Motor neuron (in vitro differentiated cells): ENCODE measurements around the gene SMIM12. TPM values are rescaled to one million over a fixed set of nuclear protein-coding genes. Genes with fewer than 3 reads are reported as not detected.

Source experiments
- ATAC-seq, 8 experiments: fragments of 200-7000 bp; cut with Tn5 transposase; replicated peaks in 6 of 8; 2 replicates each; pipeline ENCODE4 v1.8.0; 2021; ENCODE audit warnings: mild to moderate bottlenecking in 8 of 8, moderate library complexity in 8 of 8
- H3K27ac ChIP-seq, 2 donors: fragments of 250-450 bp; sonication (Bioruptor Pico); 2 replicates each; pipeline ENCODE4 v1.9.0; 2021; ENCODE audit warnings: antibody characterized with exemption in 2 of 2, mild to moderate bottlenecking in 2 of 2, moderate library complexity in 1 of 2
- H3K4me1 ChIP-seq, 2 donors: fragments of 250-450 bp; sonication (Bioruptor Pico); replicated peaks in 1 of 2; 2 replicates each; pipeline ENCODE4 v1.6.1; 2021; ENCODE audit warnings: antibody characterized with exemption in 2 of 2, mild to moderate bottlenecking in 2 of 2, moderate library complexity in 1 of 2
- H3K4me3 ChIP-seq, 5 donors: fragments of 250-450 bp; sonication (Bioruptor Pico); 2 replicates each; pipeline ENCODE4 v1.9.0; 2021; ENCODE audit warnings: antibody characterized with exemption in 5 of 5, mild to moderate bottlenecking in 5 of 5, moderate library complexity in 4 of 5
- WGBS, 10 experiments: fragments of 450-650 bp; shearing (Covaris generic); methylation state at CpG; one replicate each; pipeline ENCODE4 v1.0.0; 2022; 5-methylcytosine and 5-hydroxymethylcytosine counted together
- in situ Hi-C, 9 experiments: fragments of 400-800 bp; cut with MboI; loops; one replicate each; pipeline ENCODE4 v1.15.0; 2021; ENCODE audit warnings: low sequenced_read_pairs in 9 of 9, low pct_unique_long_range_greater_than_20kb in 2 of 9; ENCODE audit not compliant: unreplicated experiment in 9 of 9
- total RNA-seq, 8 experiments: library from RNA; unstranded; fragments of 300-600 nt; gene quantifications; 2 replicates each; pipeline versions ENCODE4 v1.2.3 to v1.2.4, GENCODE V29; 2022

SMIM12 gene
- total RNA-seq, 8 experiments from 2014 or later: 11.3 to 34.4 (median 24.5) TPM

- ATAC-seq: peak in 3 of 8 experiments; percentile 8 to 17 (median 14)
- no peak overlapping the region for H3K27ac ChIP-seq
- 20 to 100% (median 60%) methylated on average over 1 to 4 of the region's 7 CpGs; no CpG with 5 or more reads in 3 of the 10 experiments for WGBS, 10 experiments
- no peak overlapping the region for H3K4me3 ChIP-seq
- H3K4me1 ChIP-seq: peaks cover 48 to 50% of the 10 kb centered on the region in 2 donors
- in situ Hi-C loops: no loop called here
Measured at GRCh38 chr1:34847094-34847493, 12.5 kb downstream of the SMIM12 start.

- in situ Hi-C loops: no loop called here
- no peak for ATAC-seq
Measured at GRCh38 chr1:34846265-34846664, 13.3 kb downstream of the SMIM12 start.

GRCh38 chr1:34845131-34845901 is 14.2 kb downstream of the SMIM12 start:
- peaks cover 48 to 50% of the 10 kb centered on the region in 2 donors for H3K4me1 ChIP-seq
- no peak overlapping the region for H3K27ac ChIP-seq
- no peak overlapping the region for H3K4me3 ChIP-seq
- peak in 1 of 8 experiments; percentile 20 for ATAC-seq
- 40 to 92% (median 64%) methylated on average over 1 to 14 of the region's 16 CpGs; no CpG with 5 or more reads in 1 of the 10 experiments for WGBS, 10 experiments
- in situ Hi-C loops: no loop called here

More at GRCh38 chr1:34846265-34846664, 13.3 kb downstream of the SMIM12 start:
- 68 to 100% (median 100%) methylated on average over 1 to 2 of the region's 2 CpGs; no CpG with 5 or more reads in 7 of the 10 experiments for WGBS, 10 experiments
- no peak overlapping the region for H3K27ac ChIP-seq
- H3K4me3 ChIP-seq: no peak overlapping the region
- H3K4me1 ChIP-seq: peaks cover 48 to 50% of the 10 kb centered on the region in 2 donors

GRCh38 chr1:34844252-34844634 is 15.3 kb downstream of the SMIM12 start:
- peak in 5 of 8 experiments; percentile 64 to 80 (median 75) for ATAC-seq
- WGBS, 10 experiments: 0% methylated on average over 1 to 4 of the region's 4 CpGs; no CpG with 5 or more reads in 7 of the 10 experiments
- peaks cover 48 to 50% of the 10 kb centered on the region in 2 donors for H3K4me1 ChIP-seq
- no peak overlapping the region for H3K4me3 ChIP-seq
- H3K27ac ChIP-seq: peak overlapping the region in 1 of 2 donors; percentile 30
- in situ Hi-C loops: no loop called here

- in situ Hi-C loops: no loop called here
- peak in 2 of 8 experiments; percentile 13 for ATAC-seq
- Histone ChIP-seq H3K4me1 (peaks cover 48 to 50% of the 10 kb centered on the region in 2 donors), H3K4me3 (no peak overlapping the region), H3K27ac (peak overlapping the region; percentile 27 to 55)
- WGBS, 10 experiments: 25 to 90% (median 45%) methylated on average over 4 to 14 of the region's 14 CpGs; no CpG with 5 or more reads in 1 of the 10 experiments
Measured at GRCh38 chr1:34843392-34844251, 15.9 kb downstream of the SMIM12 start.

GRCh38 chr1:34842952-34843371 is 16.6 kb downstream of the SMIM12 start:
- no peak for ATAC-seq
- Histone ChIP-seq H3K4me1 (peaks cover 48 to 50% of the 10 kb centered on the region in 2 donors), H3K4me3 (no peak overlapping the region), H3K27ac (peak overlapping the region in 1 of 2 donors; percentile 6)
- in situ Hi-C loops: no loop called here
- 30 to 100% (median 48%) methylated on average over 1 to 3 of the region's 4 CpGs; no CpG with 5 or more reads in 4 of the 10 experiments for WGBS, 10 experiments

GRCh38 chr1:34842073-34842472 is 17.5 kb downstream of the SMIM12 start:
- Histone ChIP-seq H3K27ac (no peak overlapping the region), H3K4me1 (peaks cover 42 to 44% of the 10 kb centered on the region in 2 donors), H3K4me3 (no peak overlapping the region)
- in situ Hi-C loops: no loop called here
- 33 to 100% (median 89%) methylated on average over 1 to 3 of the region's 3 CpGs; no CpG with 5 or more reads in 3 of the 10 experiments for WGBS, 10 experiments
- ATAC-seq: peak in 2 of 8 experiments; percentile 81 to 90

- ATAC-seq: no peak
- Histone ChIP-seq H3K4me3 (no peak overlapping the region), H3K4me1 (peaks cover 26 to 28% of the 10 kb centered on the region in 2 donors), H3K27ac (no peak overlapping the region)
- WGBS, 10 experiments: 60 to 100% (median 78%) methylated on average over 1 to 3 of the region's 3 CpGs; no CpG with 5 or more reads in 5 of the 10 experiments
- in situ Hi-C loops: no loop called here
Measured at GRCh38 chr1:34840426-34840825, 19.1 kb downstream of the SMIM12 start.

- ATAC-seq: no peak
- in situ Hi-C loops: no loop called here
- Histone ChIP-seq H3K4me3 (no peak overlapping the region), H3K4me1 (peaks cover 18 to 21% of the 10 kb centered on the region in 2 donors), H3K27ac (no peak overlapping the region)
- 60 to 89% (median 81%) methylated on average over 1 to 14 of the region's 14 CpGs; no CpG with 5 or more reads in 1 of the 10 experiments for WGBS, 10 experiments
Measured at GRCh38 chr1:34839526-34840305, 19.8 kb downstream of the SMIM12 start.

GRCh38 chr1:34833711-34834110 is 25.8 kb downstream of the SMIM12 start:
- Histone ChIP-seq H3K4me1 (no peaks in the 10 kb centered on the region), H3K27ac (no peak overlapping the region), H3K4me3 (no peak overlapping the region)
- in situ Hi-C loops: no loop called here
- 100% methylated on average over 1 of the region's 1 CpG; no CpG with 5 or more reads in 5 of the 10 experiments for WGBS, 10 experiments
- no peak for ATAC-seq

- 0 to 100% (median 93%) methylated on average over 1 to 5 of the region's 6 CpGs; no CpG with 5 or more reads in 2 of the 10 experiments for WGBS, 10 experiments
- Histone ChIP-seq H3K4me3 (no peak overlapping the region), H3K4me1 (no peaks in the 10 kb centered on the region), H3K27ac (no peak overlapping the region)
- in situ Hi-C loops: no loop called here
- ATAC-seq: no peak
Measured at GRCh38 chr1:34831721-34832246, 27.8 kb downstream of the SMIM12 start.

GRCh38 chr1:34829250-34829649 is 30.3 kb downstream of the SMIM12 start:
- Histone ChIP-seq H3K27ac (no peak overlapping the region), H3K4me1 (peaks cover 0 to 5% of the 10 kb centered on the region in 2 donors), H3K4me3 (no peak overlapping the region)
- in situ Hi-C loops: no loop called here
- ATAC-seq: peak in 2 of 8 experiments; percentile 79 to 84
- 20 to 100% (median 78%) methylated on average over 1 to 3 of the region's 3 CpGs; no CpG with 5 or more reads in 2 of the 10 experiments for WGBS, 10 experiments
